PC-3 (cell line): ENCODE data around the gene MFSD2B. TPM values are rescaled to one million over a fixed set of nuclear protein-coding genes. Genes with fewer than 3 reads are reported as not detected.

Experiments used
- ATAC-seq: fragments of 200-7000 bp; cut with Tn5 transposase; 2 replicates; pipeline ENCODE4 v1.9.1; 2020; ENCODE audit warnings: mild to moderate bottlenecking, moderate library complexity
- BruUV-seq: library from RNA; stranded (reverse); fragments of 400-500 nt; replicated peaks from 2 replicates; lab custom pipeline; 2021; lab: Mats Ljungman, UMichigan
- CTCF ChIA-PET: fragments of 300-600 bp; sonication (Branson Sonifier 250); formaldehyde crosslinking; loops from one replicate; lab custom pipeline; 2022; ENCODE audit warnings: antibody characterized with exemption; lab: Charles Lee
- POLR2A ChIA-PET: fragments of 300-600 bp; sonication (Branson Sonifier 250); formaldehyde crosslinking; loops from one replicate; lab custom pipeline; 2022; ENCODE audit warnings: antibody characterized with exemption; ENCODE audit not compliant: unreplicated experiment; lab: Charles Lee
- DNase-seq: peaks from one replicate; pipeline ENCODE4 v3.0.0-alpha.2; 2015
- H2AFZ ChIP-seq: fragments of 300-600 bp; sonication (generic); 2 replicates; pipeline ENCODE4 v1.6.0; 2016; ENCODE audit warnings: antibody characterized with exemption, low read length
- H3F3A ChIP-seq: fragments of 300-600 bp; sonication (generic); one replicate; pipeline ENCODE4 v1.6.0; 2017; ENCODE audit warnings: antibody characterized with exemption, low read length, control low read depth, mild to moderate bottlenecking; ENCODE audit not compliant: unreplicated experiment
- H3K27ac ChIP-seq: fragments of 300-600 bp; sonication (generic); 2 replicates; pipeline ENCODE4 v1.5.1; 2016; ENCODE audit warnings: mild to moderate bottlenecking, low read length
- H3K27me3 ChIP-seq: fragments of 300-600 bp; sonication (generic); 2 replicates; pipeline ENCODE4 v1.6.1; 2016; ENCODE audit warnings: low read length, mixed read lengths
- H3K36me3 ChIP-seq: fragments of 300-600 bp; sonication (generic); 2 replicates; pipeline ENCODE4 v1.6.1; 2016; ENCODE audit warnings: low read depth, mixed run types, low read length, mixed read lengths
- H3K4me1 ChIP-seq: fragments of 300-600 bp; sonication (generic); 2 replicates; pipeline ENCODE4 v1.5.1; 2016; ENCODE audit warnings: low read length; ENCODE audit not compliant: insufficient read depth
- H3K4me2 ChIP-seq: fragments of 300-600 bp; sonication (generic); 2 replicates; pipeline ENCODE4 v1.6.0; 2016; ENCODE audit warnings: low read length
- H3K4me3 ChIP-seq: fragments of 300-600 bp; sonication (generic); 2 replicates; pipeline ENCODE4 v1.5.1; 2016; ENCODE audit warnings: mild to moderate bottlenecking, low read length, mixed read lengths
- H3K79me2 ChIP-seq: fragments of 300-600 bp; sonication (generic); 2 replicates; pipeline ENCODE4 v1.6.1; 2017; ENCODE audit warnings: low read length, mixed read lengths
- H3K9ac ChIP-seq: fragments of 300-600 bp; sonication (generic); 2 replicates; pipeline ENCODE4 v1.6.0; 2016; ENCODE audit warnings: mild to moderate bottlenecking, low read length
- H3K9me2 ChIP-seq: fragments of 300-600 bp; sonication (generic); replicated peaks from 2 replicates; pipeline ENCODE4 v1.6.1; 2016; ENCODE audit warnings: mixed run types, low read length, mixed read lengths
- H3K9me3 ChIP-seq: fragments of 300-600 bp; sonication (generic); 2 replicates; pipeline ENCODE4 v1.6.1; 2016; ENCODE audit warnings: low read length, mixed read lengths
- H4K20me1 ChIP-seq: fragments of 300-600 bp; sonication (generic); 2 replicates; pipeline ENCODE4 v1.6.1; 2016; ENCODE audit warnings: low read length, mixed read lengths
- CTCF ChIP-seq: fragments of 300-600 bp; sonication (generic); conservative IDR thresholded peaks from 2 replicates; pipeline ENCODE4 v1.5.1; 2017; ENCODE audit warnings: antibody characterized with exemption, low read depth, mild to moderate bottlenecking, low read length
- EZH2 ChIP-seq: fragments of 300-600 bp; sonication (generic); IDR thresholded peaks from one replicate; pipeline ENCODE4 v1.6.1; 2017; ENCODE audit warnings: antibody characterized with exemption, mild to moderate bottlenecking, low read length; ENCODE audit not compliant: unreplicated experiment
- EZH2phosphoT487 ChIP-seq: fragments of 300-600 bp; sonication (generic); IDR thresholded peaks from 2 replicates; pipeline ENCODE4 v1.6.1; 2018; ENCODE audit warnings: mild to moderate bottlenecking, antibody characterized with exemption, low read length, borderline replicate concordance
- intact Hi-C: fragments of 100-400 bp; cut with micrococcal nuclease; formaldehyde crosslinking; loops from 2 replicates; pipeline ENCODE4 v1.9.0; 2023
- total RNA-seq: library from RNA; depleted of rRNA; stranded (reverse); fragments of >200 nt; gene quantifications from 2 replicates; pipeline ENCODE4 v1.2.3, GENCODE V29; 2014

Gene MFSD2B
- total RNA-seq, 1 experiment from 2014 or later = not detected

- Histone ChIP-seq H3K27ac (no peak overlapping the region), H3K4me2 (no peak overlapping the region), H3K9me3 (no peaks in the 10 kb centered on the region), H3K9ac (no peak overlapping the region), H3F3A (no peaks in the 10 kb centered on the region), H3K27me3 (no peaks in the 10 kb centered on the region), H3K79me2 (no peaks in the 10 kb centered on the region), H2AFZ (no peak overlapping the region), H4K20me1 (no peaks in the 10 kb centered on the region), H3K36me3 (no peaks in the 10 kb centered on the region), H3K4me3 (no peak overlapping the region), H3K4me1 (peaks cover 12% of the 10 kb centered on the region), H3K9me2 (no peaks in the 10 kb centered on the region)
- no TSS peak for BruUV-seq
- ChIA-PET CTCF (no interaction called here), POLR2A (no interaction called here)
- DNase-seq (no peak), ATAC-seq (no peak)
- TF ChIP-seq EZH2 (no peak), EZH2phosphoT487 (no peak), CTCF (no peak)
- intact Hi-C loops = no loop called here
Measured at GRCh38 chr2:24009367-24009679, 562 bp upstream of the MFSD2B start.

DNA sequence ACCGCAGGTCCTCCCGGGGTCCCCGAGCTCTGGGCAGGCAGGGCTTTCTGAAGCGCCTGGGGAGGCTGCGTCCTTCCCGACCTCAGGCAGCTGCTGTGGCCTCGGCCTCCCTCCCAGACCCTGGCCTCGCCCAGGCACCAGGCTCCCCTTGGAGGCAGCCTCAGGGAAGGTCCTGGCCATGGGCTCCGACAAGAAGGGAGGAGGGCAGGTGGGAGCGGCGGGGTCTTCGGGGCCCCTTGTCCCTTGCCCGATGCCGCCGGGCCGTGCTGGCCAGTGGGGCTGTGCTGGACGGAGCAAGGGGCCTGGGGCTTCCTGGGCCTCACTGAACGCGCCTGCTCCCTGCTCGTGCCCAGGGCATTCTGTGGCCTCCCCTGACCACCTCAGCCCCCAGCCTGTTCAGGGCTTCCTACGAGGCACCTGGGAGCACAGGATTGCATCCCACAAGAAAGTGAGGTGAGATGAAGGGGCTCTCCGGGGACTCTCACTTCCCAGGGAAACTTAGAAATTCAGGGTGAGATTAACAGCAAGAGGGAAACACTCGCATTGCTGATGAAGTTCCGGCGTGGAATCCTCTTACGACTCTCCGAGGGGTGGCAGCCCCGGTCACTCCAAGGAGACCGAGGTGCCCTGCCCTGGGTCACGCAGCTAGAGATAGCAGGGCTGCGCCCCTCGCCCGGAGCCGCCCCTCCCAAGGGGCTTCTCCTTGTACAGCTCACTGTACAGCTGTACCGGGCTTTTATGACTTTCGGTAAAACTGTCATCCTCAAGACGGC, 778 bp downstream of the MFSD2B start:
- H3F3A ChIP-seq = no peaks in the 10 kb centered on the region
- no peaks in the 10 kb centered on the region for H4K20me1 ChIP-seq
- H3K9me3 ChIP-seq = no peaks in the 10 kb centered on the region
- TF ChIP-seq EZH2phosphoT487 (no peak), EZH2 (no peak), CTCF (no peak)
- no peak for DNase-seq
- peaks cover 24% of the 10 kb centered on the region for H3K4me1 ChIP-seq
- ATAC-seq = no peak
- ChIA-PET CTCF (no interaction called here), POLR2A (no interaction called here)
- H3K36me3 ChIP-seq = no peaks in the 10 kb centered on the region
- no peak overlapping the region for H2AFZ ChIP-seq
- no peak overlapping the region for H3K27ac ChIP-seq
- intact Hi-C loops = no loop called here
- H3K79me2 ChIP-seq = no peaks in the 10 kb centered on the region
- H3K9ac ChIP-seq = no peak overlapping the region
- H3K9me2 ChIP-seq = no peaks in the 10 kb centered on the region
- BruUV-seq = no TSS peak
- no peak overlapping the region for H3K4me2 ChIP-seq
- no peak overlapping the region for H3K4me3 ChIP-seq
- H3K27me3 ChIP-seq = no peaks in the 10 kb centered on the region
